NT2/D1 (cell line): ENCODE measurements around the gene SOX10.

Source experiments
- YY1 ChIP-seq: IDR thresholded peaks from 2 replicates; pipeline ENCODE4 v1.6.1; 2011; ENCODE audit not compliant: insufficient read length, insufficient read depth
- ZNF274 ChIP-seq: IDR thresholded peaks from 2 replicates; pipeline ENCODE4 v1.6.1; 2011; ENCODE audit warnings: mild to moderate bottlenecking, low read depth, low read length

DNA sequence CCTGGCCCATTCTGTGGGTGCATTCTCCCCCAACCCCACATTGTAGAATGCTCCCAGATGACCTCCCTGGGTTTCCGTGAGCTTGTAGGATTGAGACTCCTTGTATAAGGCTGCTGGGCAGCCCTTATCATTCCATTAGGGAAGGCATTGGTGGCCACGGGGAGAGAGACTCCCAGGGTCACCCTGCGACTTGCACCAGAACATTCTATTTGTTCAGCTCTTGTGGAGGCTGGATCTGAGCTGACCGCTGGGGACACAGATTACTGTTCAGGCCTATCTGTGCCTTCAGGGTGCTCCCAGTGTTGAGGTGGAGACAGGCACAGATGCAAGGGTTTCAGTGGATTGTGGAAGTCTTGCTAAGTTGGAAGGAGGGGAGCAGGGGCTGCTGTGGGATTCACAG is 60.4 kb downstream of the SOX10 start:
- TF ChIP-seq ZNF274 = no peak
- no peak for TF ChIP-seq YY1
